Kidney (tissue), 14 donors: ENCODE measurements around the gene SPOCK1. TPM values are rescaled to one million over a fixed set of nuclear protein-coding genes. Genes with fewer than 3 reads are reported as not detected.
A peak's percentile ranks its signal among the peaks of the same experiment; 100 is the strongest.

Experiments used
- DNase-seq, 5 donors: peaks; one replicate each; pipeline ENCODE4 v3.0.0-alpha.2; 2013 to 2020
- FAIRE-seq: peaks from 2 replicates; lab custom pipeline; 2012; peaks lifted over from hg19 to GRCh38; lab: Jason Lieb, UNC
- H3K27ac ChIP-seq, 2 donors: one replicate each; pipeline ENCODE4 v1.7.0; 2013; ENCODE audit warnings: low read depth in 2 of 2, low read length in 2 of 2, inconsistent platforms in 1 of 2
- H3K27me3 ChIP-seq: one replicate; pipeline ENCODE4 v1.7.1; 2013; ENCODE audit warnings: low read length, inconsistent platforms; ENCODE audit not compliant: control insufficient read depth, insufficient read depth
- H3K36me3 ChIP-seq, 3 donors: one replicate each; pipeline versions ENCODE4 v1.7.0 to v1.7.1; 2013; ENCODE audit warnings: low read length in 3 of 3, control low read depth in 1 of 3, inconsistent platforms in 1 of 3; ENCODE audit not compliant: insufficient read depth in 3 of 3, control insufficient read depth in 2 of 3
- H3K4me1 ChIP-seq, 3 donors: one replicate each; pipeline versions ENCODE4 v1.7.0 to v1.7.1; 2013; ENCODE audit warnings: low read length in 3 of 3, inconsistent platforms in 1 of 3, low read depth in 1 of 3; ENCODE audit not compliant: control insufficient read depth in 2 of 3, insufficient read depth in 2 of 3
- H3K4me3 ChIP-seq, 3 donors: one replicate each; pipeline versions ENCODE4 v1.7.0 to v1.8.1; 2013; ENCODE audit warnings: low read length in 3 of 3, control low read depth in 1 of 3, inconsistent platforms in 1 of 3
- H3K9ac ChIP-seq, 3 donors: one replicate each; pipeline versions ENCODE4 v1.7.0 to v1.7.1; 2013; ENCODE audit warnings: low read length in 3 of 3, control low read depth in 1 of 3, inconsistent platforms in 1 of 3
- H3K9me3 ChIP-seq, 3 donors: one replicate each; pipeline versions ENCODE4 v1.7.0 to v1.7.1; 2013; ENCODE audit warnings: low read length in 3 of 3, control low read depth in 1 of 3, inconsistent platforms in 1 of 3; ENCODE audit not compliant: control insufficient read depth in 2 of 3, insufficient read depth in 1 of 3
- intact Hi-C: fragments of 100-400 bp; cut with DNase I; formaldehyde crosslinking; loops from one replicate; pipeline ENCODE4 v1.11.1; 2022
- polyA plus RNA-seq: library from polyadenylated mRNA; stranded (reverse); fragments of 350-450 nt; fragmentation: Illumina TruSeq; extraction: RNeasy Lipid Tissue Mini Kit (QIAGEN cat#74804); gene quantifications from one replicate; pipeline ENCODE4 v1.2.3, GENCODE V29; 2014; ENCODE audit warnings: low read depth, low replicate concordance; ENCODE audit not compliant: insufficient read depth
- total RNA-seq: library from RNA; stranded (reverse); fragmentation: NEBNext Ultra II Directional; extraction: Animal tissue kit (Norgen Biotek cat#: 25700); gene quantifications from one replicate; pipeline ENCODE4 v1.2.1, GENCODE V29; 2021
- TF ChIP-seq, protein P1 (sequence below): IDR thresholded peaks from 3 replicates; pipeline ENCODE4 v1.5.1; 2012; ENCODE audit warnings: mild to moderate bottlenecking, moderate library complexity, borderline replicate concordance; ENCODE audit not compliant: insufficient read depth; ENCODE audit errors: extremely low read depth
- donor health status: control.
- donor health status: control.
- donor health status: control.
- donor health status: control.
- donor health status: control.
- donor health status: DM: yes; HTN: yes; CAD: no.
- donor health status: Normal renal cell carcinoma (clear cell type).

Gene SPOCK1
- total and polyA plus RNA-seq, 2 donors from 2014 or later = 15.7 to 32.8 TPM

DNA sequence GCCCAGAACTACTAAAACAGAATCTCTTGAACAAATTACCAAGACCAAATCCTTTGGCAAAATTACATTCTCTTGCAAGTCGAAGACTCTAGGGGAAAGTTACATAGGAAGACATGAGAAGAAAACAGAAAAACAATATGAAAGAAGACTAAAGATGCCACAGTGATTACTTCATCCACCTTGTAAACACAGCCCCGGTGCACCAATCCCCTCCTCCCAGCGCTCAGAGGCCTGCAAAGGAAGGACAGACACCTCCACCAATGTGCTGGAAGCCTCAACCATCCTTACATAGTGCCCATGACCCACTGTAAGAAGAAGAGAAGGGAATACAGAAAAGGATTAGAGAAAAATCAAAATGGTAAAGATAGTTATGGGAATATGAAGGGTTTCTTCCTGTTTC is 218.5 kb downstream of the SPOCK1 start:
- intact Hi-C loops = no loop called here
- Histone ChIP-seq H3K27me3 (no peaks in the 10 kb centered on the region), H3K27ac (no peak overlapping the region), H3K4me1 (no peaks in the 10 kb centered on the region), H3K36me3 (no peaks in the 10 kb centered on the region), H3K9me3 (no peaks in the 10 kb centered on the region), H3K4me3 (no peak overlapping the region), H3K9ac (no peak overlapping the region)
- TF ChIP-seq, protein P1, sequence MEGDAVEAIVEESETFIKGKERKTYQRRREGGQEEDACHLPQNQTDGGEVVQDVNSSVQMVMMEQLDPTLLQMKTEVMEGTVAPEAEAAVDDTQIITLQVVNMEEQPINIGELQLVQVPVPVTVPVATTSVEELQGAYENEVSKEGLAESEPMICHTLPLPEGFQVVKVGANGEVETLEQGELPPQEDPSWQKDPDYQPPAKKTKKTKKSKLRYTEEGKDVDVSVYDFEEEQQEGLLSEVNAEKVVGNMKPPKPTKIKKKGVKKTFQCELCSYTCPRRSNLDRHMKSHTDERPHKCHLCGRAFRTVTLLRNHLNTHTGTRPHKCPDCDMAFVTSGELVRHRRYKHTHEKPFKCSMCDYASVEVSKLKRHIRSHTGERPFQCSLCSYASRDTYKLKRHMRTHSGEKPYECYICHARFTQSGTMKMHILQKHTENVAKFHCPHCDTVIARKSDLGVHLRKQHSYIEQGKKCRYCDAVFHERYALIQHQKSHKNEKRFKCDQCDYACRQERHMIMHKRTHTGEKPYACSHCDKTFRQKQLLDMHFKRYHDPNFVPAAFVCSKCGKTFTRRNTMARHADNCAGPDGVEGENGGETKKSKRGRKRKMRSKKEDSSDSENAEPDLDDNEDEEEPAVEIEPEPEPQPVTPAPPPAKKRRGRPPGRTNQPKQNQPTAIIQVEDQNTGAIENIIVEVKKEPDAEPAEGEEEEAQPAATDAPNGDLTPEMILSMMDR = no peak
- no peak for DNase-seq
- FAIRE-seq = no peak

DNA sequence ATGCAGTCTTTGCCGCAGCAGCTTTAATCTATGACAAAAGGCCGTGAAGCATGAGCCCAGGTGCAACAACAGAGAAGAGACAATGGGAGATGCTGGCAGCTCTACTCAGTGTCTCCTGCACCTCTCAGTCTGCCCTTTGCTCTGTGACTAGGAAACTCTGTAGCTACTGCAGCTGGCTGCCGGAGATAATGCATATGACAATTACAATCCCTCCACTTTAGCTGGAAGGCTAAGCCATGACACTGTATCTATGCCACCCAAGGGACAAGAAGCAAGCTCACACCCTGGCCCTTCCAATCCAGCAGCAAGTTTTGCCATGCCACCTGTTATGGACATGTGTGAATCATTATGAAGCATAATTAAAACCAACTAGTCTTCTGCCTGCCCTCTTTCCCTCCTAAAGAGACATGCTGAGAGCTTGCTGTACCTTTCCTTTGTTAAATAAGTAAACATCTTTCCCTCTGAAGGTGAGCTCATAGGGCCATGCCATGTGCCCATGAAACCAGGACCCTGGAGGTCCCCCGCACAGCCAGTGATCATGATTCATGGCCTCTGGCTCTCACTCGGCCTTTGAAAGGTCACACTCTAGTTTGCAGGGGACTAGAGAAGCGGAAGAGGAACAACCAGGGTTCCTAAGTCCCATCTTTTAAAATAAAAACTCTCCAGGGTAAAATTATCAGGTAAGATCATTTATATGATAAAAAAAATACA is 219.4 kb downstream of the SPOCK1 start:
- Histone ChIP-seq H3K9ac (no peak overlapping the region), H3K9me3 (no peaks in the 10 kb centered on the region), H3K4me3 (no peak overlapping the region), H3K4me1 (no peaks in the 10 kb centered on the region), H3K36me3 (no peaks in the 10 kb centered on the region), H3K27me3 (no peaks in the 10 kb centered on the region), H3K27ac (no peak overlapping the region)
- intact Hi-C loops = no loop called here
- FAIRE-seq (no peak), DNase-seq (peak in 1 of 5 donors; percentile 23)
- TF ChIP-seq, protein P1 = no peak

DNA sequence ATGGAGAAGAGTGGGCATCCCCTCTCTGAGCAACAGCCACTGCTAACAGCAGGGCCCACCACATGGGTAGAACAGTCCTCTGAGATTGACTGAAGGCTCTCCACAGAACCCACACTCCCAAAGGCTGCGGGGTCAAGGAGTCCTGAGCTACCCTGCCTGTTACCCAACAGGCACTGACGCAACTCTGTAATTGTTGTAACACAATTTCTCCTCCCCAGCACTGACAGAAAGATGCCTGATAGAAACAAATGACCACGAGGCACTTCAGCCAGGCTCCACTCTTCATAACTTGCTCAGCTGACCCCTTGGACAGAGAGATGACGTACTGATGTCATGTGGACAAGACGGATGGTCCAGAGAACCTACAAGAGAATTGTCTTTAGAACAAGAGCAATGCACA is 220.7 kb downstream of the SPOCK1 start:
- Histone ChIP-seq H3K36me3 (no peaks in the 10 kb centered on the region), H3K9ac (no peak overlapping the region), H3K27ac (no peak overlapping the region), H3K27me3 (no peaks in the 10 kb centered on the region), H3K9me3 (no peaks in the 10 kb centered on the region), H3K4me1 (no peaks in the 10 kb centered on the region), H3K4me3 (no peak overlapping the region)
- TF ChIP-seq, protein P1 = no peak
- DNase-seq (no peak), FAIRE-seq (no peak)
- intact Hi-C loops = no loop called here

DNA sequence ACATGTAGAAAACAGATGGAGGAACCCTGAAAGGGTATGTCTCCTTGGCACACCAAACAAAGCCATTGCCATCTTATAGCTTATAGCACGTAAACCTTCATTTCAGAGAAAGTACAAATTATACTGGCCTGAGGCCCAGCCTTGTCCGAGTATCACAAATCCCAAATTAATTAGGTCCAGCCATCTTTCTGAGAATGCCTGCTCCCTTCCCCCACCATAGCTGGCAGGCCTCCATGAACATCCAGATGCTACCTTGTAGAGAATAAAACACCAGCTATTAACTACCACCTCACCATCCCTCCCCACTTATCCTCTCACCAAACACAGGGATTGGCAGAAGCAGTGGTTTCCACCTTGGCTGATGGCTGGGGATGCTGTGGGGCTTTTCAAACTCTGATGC is 224.0 kb downstream of the SPOCK1 start:
- H3K9me3 ChIP-seq = no peaks in the 10 kb centered on the region
- TF ChIP-seq, protein P1 = no peak
- H3K27ac ChIP-seq = no peak overlapping the region
- DNase-seq = no peak
- H3K9ac ChIP-seq = no peak overlapping the region
- intact Hi-C loops = no loop called here
- no peaks in the 10 kb centered on the region for H3K4me1 ChIP-seq
- H3K27me3 ChIP-seq = no peaks in the 10 kb centered on the region
- H3K36me3 ChIP-seq = no peaks in the 10 kb centered on the region
- no peak overlapping the region for H3K4me3 ChIP-seq
- FAIRE-seq = no peak
